HCT116 (cell line): ENCODE measurements around the gene SFTPA2.

ENCODE experiments used
- CTCF ChIP-seq, 3 experiments: fragments of 200-600 bp in 1 of 3; sonication (generic) in 1 of 3; IDR thresholded peaks in 2 of 3; conservative IDR thresholded peaks in 1 of 3; 2 replicates each; pipeline ENCODE4 v1.5.1; 2012 to 2017; ENCODE audit warnings: low read depth in 2 of 3, low read length in 2 of 3, antibody characterized with exemption in 1 of 3, borderline replicate concordance in 1 of 3, control low read depth in 1 of 3, mild to moderate bottlenecking in 1 of 3, mixed read lengths in 1 of 3, mixed run types in 1 of 3, moderate library complexity in 1 of 3; ENCODE audit not compliant: insufficient read depth in 1 of 3
- EGR1 ChIP-seq: IDR thresholded peaks from 2 replicates; pipeline ENCODE4 v1.6.1; 2012; ENCODE audit warnings: low read depth
- EZH2 ChIP-seq: fragments of 200-600 bp; sonication (generic); IDR thresholded peaks from 2 replicates; pipeline ENCODE4 v1.6.1; 2017; ENCODE audit warnings: antibody characterized with exemption, mixed run types
- JUND ChIP-seq: IDR thresholded peaks from 2 replicates; pipeline ENCODE4 v1.6.1; 2012
- MAX ChIP-seq: IDR thresholded peaks from 2 replicates; pipeline ENCODE4 v1.6.1; 2012
- POLR2A ChIP-seq: IDR thresholded peaks from 2 replicates; pipeline ENCODE4 v1.7.0; 2011; ENCODE audit warnings: borderline replicate concordance; ENCODE audit not compliant: insufficient read depth, insufficient read length; ENCODE audit errors: extremely low read depth
- RAD21 ChIP-seq: IDR thresholded peaks from 2 replicates; pipeline ENCODE4 v1.6.1; 2012; ENCODE audit warnings: low read depth, mild to moderate bottlenecking
- TF ChIP-seq, protein P1 (sequence below): IDR thresholded peaks from 2 replicates; pipeline ENCODE4 v1.6.1; 2012

- no peak for TF ChIP-seq CTCF (IDR thresholded peaks at IDR 0.05 in 2 of 3, conservative IDR thresholded peaks at IDR 0.05 in 1 of 3; ENCODE audit: borderline replicate concordance in 1 of 3, insufficient read depth in 1 of 3, low read depth in 2 of 3, low read length in 2 of 3)
- TF ChIP-seq, protein P1, sequence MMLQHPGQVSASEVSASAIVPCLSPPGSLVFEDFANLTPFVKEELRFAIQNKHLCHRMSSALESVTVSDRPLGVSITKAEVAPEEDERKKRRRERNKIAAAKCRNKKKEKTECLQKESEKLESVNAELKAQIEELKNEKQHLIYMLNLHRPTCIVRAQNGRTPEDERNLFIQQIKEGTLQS: no peak
- TF ChIP-seq JUND: no peak
- no peak for TF ChIP-seq MAX
- no peak for TF ChIP-seq RAD21
- TF ChIP-seq POLR2A: no peak
- TF ChIP-seq EGR1: no peak
- no peak for TF ChIP-seq EZH2
These were observed 44.1 kb upstream of the SFTPA2 start for GRCh38 chr10:79604294-79604693.
